H1 (cell line): ENCODE measurements around the gene TMEM229B. TPM values are rescaled to one million over a fixed set of nuclear protein-coding genes. Genes with fewer than 3 reads are reported as not detected.

ENCODE experiments used
- CTCF ChIA-PET: fragments of 300-600 bp; sonication (Branson Sonifier 250); formaldehyde crosslinking; loops from one replicate; lab custom pipeline; 2021; ENCODE audit not compliant: partially characterized antibody; lab: Charles Lee
- POLR2A ChIA-PET: fragments of 300-600 bp; sonication (Branson Sonifier 250); formaldehyde crosslinking; loops from one replicate; lab custom pipeline; 2021; ENCODE audit warnings: inconsistent platforms; ENCODE audit not compliant: partially characterized antibody; lab: Charles Lee
- DNase-seq, 2 experiments: peaks; one replicate each; pipeline versions ENCODE4 v3.0.0 to v3.0.0-alpha.2; 2010 to 2022; ENCODE audit warnings: low spot score in 2 of 2, low read depth in 1 of 2, mixed read lengths in 1 of 2
- FAIRE-seq: peaks from 2 replicates; lab custom pipeline; 2011; peaks lifted over from hg19 to GRCh38; lab: Jason Lieb, UNC
- H2AFZ ChIP-seq: 2 replicates; pipeline ENCODE4 v1.8.1; 2012; ENCODE audit warnings: low read length, inconsistent platforms
- H2AK5ac ChIP-seq: 2 replicates; pipeline ENCODE4 v1.6.1; 2013; ENCODE audit warnings: low read depth, low read length
- H2BK120ac ChIP-seq: replicated peaks from 2 replicates; pipeline ENCODE3; 2013; ENCODE audit warnings: low read depth, low read length, inconsistent platforms
- H2BK12ac ChIP-seq: 2 replicates; pipeline ENCODE4 v1.6.1; 2013; ENCODE audit warnings: low read depth, low read length
- H2BK15ac ChIP-seq: 2 replicates; pipeline ENCODE4 v1.6.1; 2013; ENCODE audit warnings: low read length
- H2BK20ac ChIP-seq: 2 replicates; pipeline ENCODE4 v1.6.1; 2013; ENCODE audit warnings: low read length
- H2BK5ac ChIP-seq: 2 replicates; pipeline ENCODE4 v1.6.1; 2013; ENCODE audit warnings: low read depth, low read length
- H3K14ac ChIP-seq: 2 replicates; pipeline ENCODE4 v1.6.1; 2013; ENCODE audit warnings: inconsistent platforms; ENCODE audit not compliant: insufficient read length
- H3K18ac ChIP-seq: 2 replicates; pipeline ENCODE4 v1.6.1; 2013; ENCODE audit warnings: low read length; ENCODE audit errors: extremely low read depth
- H3K23ac ChIP-seq: 2 replicates; pipeline ENCODE4 v1.6.1; 2013; ENCODE audit warnings: inconsistent platforms; ENCODE audit not compliant: insufficient read length
- H3K23me2 ChIP-seq: 2 replicates; pipeline ENCODE4 v1.6.1; 2013; ENCODE audit warnings: low read depth, low read length
- H3K27ac ChIP-seq: 2 replicates; pipeline ENCODE4 v1.6.1; 2011; ENCODE audit warnings: low read depth, low read length, inconsistent platforms
- H3K27me3 ChIP-seq, 4 experiments: replicated peaks in 1 of 4; 1 replicate in 1 of 4; 2 replicates in 3 of 4; pipeline versions ENCODE4 v1.6.1 to v1.8.1; 2011 to 2013; ENCODE audit warnings: low read length in 3 of 4, mild to moderate bottlenecking in 3 of 4, inconsistent platforms in 2 of 4, mixed read lengths in 2 of 4, moderate library complexity in 1 of 4; ENCODE audit not compliant: control insufficient read depth in 3 of 4, insufficient read depth in 3 of 4; ENCODE audit errors: extremely low read depth in 1 of 4
- H3K36me3 ChIP-seq, 4 experiments: 2 replicates each; pipeline versions ENCODE4 v1.6.1 to v1.8.1; 2011 to 2013; ENCODE audit warnings: mild to moderate bottlenecking in 4 of 4, low read length in 3 of 4, moderate library complexity in 2 of 4, control low read depth in 1 of 4, inconsistent platforms in 1 of 4; ENCODE audit not compliant: insufficient read depth in 4 of 4, control insufficient read depth in 2 of 4
- H3K4ac ChIP-seq: replicated peaks from 2 replicates; pipeline ENCODE3; 2013; ENCODE audit warnings: low read length, low read depth, mixed read lengths, inconsistent platforms; ENCODE audit not compliant: insufficient read length
- H3K4me1 ChIP-seq, 4 experiments: replicated peaks in 1 of 4; 1 replicate in 1 of 4; 2 replicates in 3 of 4; pipeline versions ENCODE4 v1.6.1 to v1.8.1; 2011 to 2013; ENCODE audit warnings: low read length in 3 of 4, inconsistent platforms in 2 of 4, mixed read lengths in 1 of 4; ENCODE audit not compliant: insufficient read depth in 4 of 4, control insufficient read depth in 3 of 4
- H3K4me2 ChIP-seq, 2 experiments: 2 replicates each; pipeline versions ENCODE4 v1.6.1 to v1.8.1; 2011 to 2013; ENCODE audit warnings: low read depth in 2 of 2, low read length in 2 of 2, control low read depth in 1 of 2, inconsistent platforms in 1 of 2, mild to moderate bottlenecking in 1 of 2; ENCODE audit not compliant: insufficient read depth in 1 of 2
- H3K4me3 ChIP-seq, 4 experiments: fragments of 200-600, 300-600 bp in 1 of 4; sonication (generic), shearing (Covaris generic), sonication (Bioruptor Twin) in 1 of 4; 2 replicates each; pipeline versions ENCODE4 v1.5.1 to v1.8.1; 2011 to 2016; ENCODE audit warnings: low read length in 4 of 4, low read depth in 3 of 4, control low read depth in 2 of 4, inconsistent platforms in 2 of 4, mild to moderate bottlenecking in 2 of 4, mixed read lengths in 1 of 4, moderate library complexity in 1 of 4; ENCODE audit not compliant: insufficient read depth in 2 of 4; ENCODE audit errors: extremely low read depth in 1 of 4
- H3K56ac ChIP-seq: replicated peaks from 2 replicates; pipeline ENCODE3; 2013; ENCODE audit warnings: low read depth, mild to moderate bottlenecking, mixed read lengths, low read length, inconsistent platforms; ENCODE audit not compliant: insufficient read length
- H3K79me1 ChIP-seq: 2 replicates; pipeline ENCODE4 v1.6.1; 2013; ENCODE audit warnings: low read depth, low read length, control low read depth
- H3K79me2 ChIP-seq, 2 experiments: 2 replicates each; pipeline versions ENCODE4 v1.6.1 to v1.8.1; 2012 to 2013; ENCODE audit warnings: low read length in 2 of 2, mild to moderate bottlenecking in 2 of 2, inconsistent platforms in 1 of 2; ENCODE audit not compliant: insufficient read depth in 2 of 2, control insufficient read depth in 1 of 2
- H3K9ac ChIP-seq, 4 experiments: replicated peaks in 1 of 4; 1 replicate in 1 of 4; 2 replicates in 3 of 4; pipeline versions ENCODE4 v1.6.1 to v1.8.1; 2011 to 2013; ENCODE audit warnings: low read depth in 3 of 4, low read length in 3 of 4, control low read depth in 2 of 4, mild to moderate bottlenecking in 2 of 4, moderate library complexity in 2 of 4, inconsistent platforms in 1 of 4; ENCODE audit errors: extremely low read depth in 1 of 4
- H3K9me3 ChIP-seq, 2 experiments: 2 replicates each; pipeline versions ENCODE4 v1.6.1 to v1.8.1; 2012 to 2013; ENCODE audit warnings: mild to moderate bottlenecking in 2 of 2, moderate library complexity in 2 of 2, control low read depth in 1 of 2, inconsistent platforms in 1 of 2, low read depth in 1 of 2, low read length in 1 of 2, mixed read lengths in 1 of 2; ENCODE audit not compliant: insufficient read depth in 2 of 2
- H4K20me1 ChIP-seq, 2 experiments: replicated peaks in 1 of 2; 2 replicates each; pipeline versions ENCODE3 to v1.8.1; 2011 to 2013; ENCODE audit warnings: inconsistent platforms in 2 of 2, low read length in 2 of 2, mild to moderate bottlenecking in 1 of 2; ENCODE audit not compliant: insufficient read depth in 2 of 2, control insufficient read depth in 1 of 2
- H4K5ac ChIP-seq: 2 replicates; pipeline ENCODE4 v1.6.1; 2013; ENCODE audit warnings: low read length, low read depth, mixed read lengths, inconsistent platforms; ENCODE audit not compliant: insufficient read length
- H4K8ac ChIP-seq: 2 replicates; pipeline ENCODE4 v1.8.0; 2013; ENCODE audit warnings: mild to moderate bottlenecking, moderate library complexity, low read length, inconsistent platforms; ENCODE audit not compliant: insufficient read depth; ENCODE audit errors: extremely low read depth
- H4K91ac ChIP-seq: replicated peaks from 2 replicates; pipeline ENCODE3; 2013; ENCODE audit warnings: low read length, mixed read lengths, inconsistent platforms; ENCODE audit not compliant: insufficient read length
- ATF3 ChIP-seq: IDR thresholded peaks from 2 replicates; pipeline ENCODE4 v1.6.1; 2011; ENCODE audit warnings: low read depth, mild to moderate bottlenecking, low read length; ENCODE audit not compliant: insufficient read depth
- CBX8 ChIP-seq: fragments of 300-800, 300-1000 bp; sonication (generic); IDR thresholded peaks from 2 replicates; pipeline ENCODE4 v1.7.1; 2016; ENCODE audit warnings: low read depth, low read length, borderline replicate concordance
- E2F6 ChIP-seq: IDR thresholded peaks from 2 replicates; pipeline ENCODE4 v1.6.1; 2012; ENCODE audit warnings: inconsistent platforms
- FOSL1 ChIP-seq: IDR thresholded peaks from 2 replicates; pipeline ENCODE4 v1.6.1; 2011; ENCODE audit warnings: mild to moderate bottlenecking, low read depth, low read length, moderate library complexity; ENCODE audit not compliant: insufficient read depth
- GTF2F1 ChIP-seq: IDR thresholded peaks from 2 replicates; pipeline ENCODE4 v1.6.1; 2012; ENCODE audit warnings: low read depth, low read length, improper control_type of control experiment, borderline replicate concordance
- JUND ChIP-seq: IDR thresholded peaks from 2 replicates; pipeline ENCODE4 v1.6.1; 2011; ENCODE audit warnings: mild to moderate bottlenecking, improper control_type of control experiment, low read length
- MAFK ChIP-seq: IDR thresholded peaks from 2 replicates; pipeline ENCODE4 v1.6.1; 2012; ENCODE audit warnings: low read depth, mild to moderate bottlenecking, improper control_type of control experiment, low read length
- POU5F1 ChIP-seq: IDR thresholded peaks from 2 replicates; pipeline ENCODE4 v1.6.1; 2011; ENCODE audit warnings: low read depth, mild to moderate bottlenecking, low read length, moderate library complexity
- SIN3A ChIP-seq, 2 experiments: IDR thresholded peaks in 1 of 2; conservative IDR thresholded peaks in 1 of 2; 2 replicates each; pipeline ENCODE4 v1.6.1; 2011 to 2012; ENCODE audit warnings: low read length in 2 of 2, improper control_type of control experiment in 1 of 2, low read depth in 1 of 2, mild to moderate bottlenecking in 1 of 2
- SIX5 ChIP-seq: IDR thresholded peaks from 2 replicates; pipeline ENCODE4 v1.6.1; 2011; ENCODE audit warnings: mild to moderate bottlenecking, low read depth, low read length
- SRF ChIP-seq: IDR thresholded peaks from 2 replicates; pipeline ENCODE4 v1.6.1; 2011; ENCODE audit warnings: mild to moderate bottlenecking, low read depth, low read length, moderate library complexity
- TEAD4 ChIP-seq: IDR thresholded peaks from 2 replicates; pipeline ENCODE4 v1.6.1; 2012; ENCODE audit warnings: low read depth, low read length, inconsistent platforms, mixed read lengths
- ZNF274 ChIP-seq: IDR thresholded peaks from 2 replicates; pipeline ENCODE4 v1.7.0; 2012; ENCODE audit warnings: low read length, borderline replicate concordance; ENCODE audit errors: extremely low read depth
- WGBS, 2 experiments: shearing (Covaris generic) in 1 of 2; methylation state at CpG; one replicate each; pipeline versions ENCODE4 v1.1.6 to v1.1.7; 2013 to 2015; ENCODE audit warnings: low lambda C conversion rate in 2 of 2, mixed read lengths in 2 of 2, inconsistent platforms in 1 of 2, low coverage in 1 of 2, missing lambda C conversion rate in 1 of 2; ENCODE audit not compliant: insufficient replicate concordance in 2 of 2, insufficient coverage in 1 of 2, insufficient read length in 1 of 2; ENCODE audit errors: extremely low coverage in 1 of 2, missing lambda C conversion rate in 1 of 2; 5-methylcytosine and 5-hydroxymethylcytosine counted together
- polyA plus RNA-seq, 7 experiments: library from polyadenylated mRNA; depleted of rRNA in 3 of 7; stranded (reverse) in 5 of 7; unstranded in 2 of 7; fragments of >200 nt in 5 of 7; fragments of 200-250 nt in 2 of 7; gene quantifications; 1 replicate in 5 of 7; 2 replicates in 1 of 7; 4 replicates in 1 of 7; pipeline versions ENCODE4 v1.2.1 to v1.2.3, GENCODE V29; 2011 to 2013; ENCODE audit warnings: missing spikeins in 2 of 7, mixed read lengths in 2 of 7
- total RNA-seq: library from RNA; stranded (reverse); fragmentation: NEBNext Ultra II Directional; extraction: Animal tissue kit (Norgen Biotek cat#: 25700); gene quantifications from 2 replicates; pipeline ENCODE4 v1.2.1, GENCODE V29; 2021

Gene TMEM229B
- total and polyA plus RNA-seq, 2 of the 8 experiments (the other 6 are each of a cell fraction or from before 2014, with no cell fraction given): 0.73 to 0.85 TPM

GRCh38 chr14:67508956-67509355, 20.4 kb upstream of the TMEM229B start:
- Histone ChIP-seq H3K18ac (no peak overlapping the region), H3K36me3 (no peaks in the 10 kb centered on the region), H3K23me2 (0 out of 2 replicates have a peak, but pooled peaks cover 1% of the 10 kb centered on the region), H4K8ac (no peak overlapping the region), H3K23ac (no peak overlapping the region), H3K9me3 (no peaks in the 10 kb centered on the region), H3K4me1 (peaks cover 0 to 3% (median under 1%) of the 10 kb centered on the region in 4 experiments; a peak in 1 of 7 replicates), H2BK120ac (no peak overlapping the region), H4K20me1 (no peaks in the 10 kb centered on the region), H2AK5ac (no peak overlapping the region), H3K79me2 (no peaks in the 10 kb centered on the region), H3K4ac (no peak overlapping the region), H4K91ac (no peak overlapping the region), H3K4me3 (no peak overlapping the region), H2BK5ac (no peak overlapping the region), H2BK12ac (no peak overlapping the region), H3K9ac (no peak overlapping the region), H3K79me1 (no peaks in the 10 kb centered on the region), H3K27me3 (peaks cover 0 to 12% (median 4%) of the 10 kb centered on the region in 4 experiments; a peak in 5 of 7 replicates), H2BK15ac (no peak overlapping the region), H3K4me2 (no peak overlapping the region), H2AFZ (no peak overlapping the region), H3K27ac (no peak overlapping the region), H4K5ac (no peak overlapping the region), H3K56ac (no peak overlapping the region), H2BK20ac (no peak overlapping the region), H3K14ac (no peak overlapping the region)
- ChIA-PET CTCF (interaction anchor here (0.6 to 43.6 kb wide), 9 partner anchors 18 to 328 kb away, joined by 3 to 924 read pairs (median 4); no protein-coding TSS in a partner anchor), POLR2A (interaction anchor here (1.5 kb wide), 1 partner anchor 17 kb away, joined by 3 read pairs; no protein-coding TSS in a partner anchor)
- FAIRE-seq (no peak), DNase-seq (no peak)
- WGBS, 2 experiments: 88% methylated on average over 2 of the region's 3 CpGs; no CpG with 5 or more reads in 1 of the 2 experiments
- TF ChIP-seq CBX8: no peak
- no peak for TF ChIP-seq POU5F1
- no peak for TF ChIP-seq SIX5
- no peak for TF ChIP-seq JUND
- TF ChIP-seq GTF2F1: no peak
- no peak for TF ChIP-seq ZNF274
- no peak for TF ChIP-seq SIN3A (conservative IDR thresholded peaks at IDR 0.05 in 1 of 2, IDR thresholded peaks at IDR 0.05 in 1 of 2; ENCODE audit: low read depth in 1 of 2, low read length in 2 of 2)
- TF ChIP-seq FOSL1: no peak
- TF ChIP-seq SRF: no peak
- TF ChIP-seq ATF3: no peak
- no peak for TF ChIP-seq TEAD4
- no peak for TF ChIP-seq E2F6
- TF ChIP-seq MAFK: no peak
